ENCODE results near the gene ST3GAL6. TPM values are rescaled to one million over a fixed set of nuclear protein-coding genes. Genes with fewer than 3 reads are reported as not detected.

The ST3GAL6 gene
- total and polyA plus RNA-seq, 2 of the 13 experiments (the other 11 are each of a cell fraction or from before 2014, with no cell fraction given), result 17.5 to 23.2 TPM

- TF ChIP-seq KMT2A (CRISPR knock-in tag; IDR thresholded peaks at IDR 0.05), result 0 out of 2 replicates have a peak, but pooled peaks have one; percentile 22
- no peak for TF ChIP-seq ZNF354B (CRISPR knock-in tag; IDR thresholded peaks at IDR 0.05)
- TF ChIP-seq ZNF691 (CRISPR knock-in tag; IDR thresholded peaks at IDR 0.05; ENCODE audit: borderline replicate concordance, low read depth), result no peak
- no peak for TF ChIP-seq CREB3 (CRISPR knock-in tag; IDR thresholded peaks at IDR 0.05)
- TF ChIP-seq HMGXB4 (CRISPR knock-in tag; IDR thresholded peaks at IDR 0.05; ENCODE audit: borderline replicate concordance in 1 of 2, low read depth in 1 of 2), result no peak
- TF ChIP-seq ETV6 (CRISPR knock-in tag; conservative IDR thresholded peaks at IDR 0.05), result no peak
- TF ChIP-seq ATF7 (IDR thresholded peaks at IDR 0.05), result peak; percentile 21; the same call in 1 of the 2 replicates
- TF ChIP-seq ATF7 (CRISPR knock-in tag; IDR thresholded peaks at IDR 0.05), result no peak; the same call in 1 of the 2 replicates
- peak; percentile 81 for TF ChIP-seq ISL2 (CRISPR knock-in tag; IDR thresholded peaks at IDR 0.05)
- peak; percentile 90 for TF ChIP-seq HDAC2 (CRISPR knock-in tag; IDR thresholded peaks at IDR 0.05)
- TF ChIP-seq ZNF496 (CRISPR knock-in tag; IDR thresholded peaks at IDR 0.05; ENCODE audit: insufficient replicate concordance), result no peak
- TF ChIP-seq ATF5 (CRISPR knock-in tag; IDR thresholded peaks at IDR 0.05; ENCODE audit: low read depth), result no peak
- no peak for TF ChIP-seq KLF16 (CRISPR knock-in tag; IDR thresholded peaks at IDR 0.05)
- no peak for TF ChIP-seq PBX3 (CRISPR knock-in tag; IDR thresholded peaks at IDR 0.05; ENCODE audit: borderline replicate concordance)
- TF ChIP-seq RAD51 (IDR thresholded peaks at IDR 0.05; ENCODE audit: borderline replicate concordance), result no peak
- no peak for TF ChIP-seq BORCS8-MEF2B (CRISPR knock-in tag; IDR thresholded peaks at IDR 0.05)
- no peak for TF ChIP-seq TCF7L2 (IDR thresholded peaks at IDR 0.05; ENCODE audit: low read depth, low read length)
- TF ChIP-seq ZFP37 (CRISPR knock-in tag; IDR thresholded peaks at IDR 0.05; ENCODE audit: borderline replicate concordance), result no peak
- no peak for TF ChIP-seq ZFY (CRISPR knock-in tag; IDR thresholded peaks at IDR 0.05)
- TF ChIP-seq ZNF205 (CRISPR knock-in tag; IDR thresholded peaks at IDR 0.05), result no peak
- TF ChIP-seq ZNF746 (CRISPR knock-in tag; IDR thresholded peaks at IDR 0.05), result no peak
- no peak for TF ChIP-seq ZNF335 (CRISPR knock-in tag; IDR thresholded peaks at IDR 0.05)
- no peak for TF ChIP-seq HOXA5 (CRISPR knock-in tag; IDR thresholded peaks at IDR 0.05)
Observed at GRCh38 chr3:98786364-98787006, 23.3 kb downstream of the ST3GAL6 start (continued).
